ENCODE data around the gene ADGRL4.

DNA sequence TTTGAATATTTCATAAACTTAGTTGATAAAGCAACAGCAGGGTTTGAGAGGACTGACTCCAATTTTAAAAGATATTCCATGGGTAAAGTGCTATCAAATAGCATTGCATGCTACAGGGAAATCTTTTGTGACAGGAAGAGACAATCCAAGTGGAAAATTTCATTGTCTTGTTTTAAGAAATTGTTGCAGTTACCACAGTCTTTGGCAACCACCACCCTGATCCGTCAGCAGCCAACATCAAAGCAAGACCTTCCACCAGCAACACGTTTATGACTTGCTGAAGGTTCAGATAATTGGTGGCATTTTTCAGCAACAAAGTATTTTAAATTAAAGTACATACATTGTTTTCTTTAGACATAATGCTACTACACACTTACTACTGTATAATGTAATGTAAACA, 47.8 kb downstream of the ADGRL4 start:
- TF ChIP-seq POLR2A (IDR thresholded peaks at IDR 0.05): no peak
- TF ChIP-seq, protein P1, sequence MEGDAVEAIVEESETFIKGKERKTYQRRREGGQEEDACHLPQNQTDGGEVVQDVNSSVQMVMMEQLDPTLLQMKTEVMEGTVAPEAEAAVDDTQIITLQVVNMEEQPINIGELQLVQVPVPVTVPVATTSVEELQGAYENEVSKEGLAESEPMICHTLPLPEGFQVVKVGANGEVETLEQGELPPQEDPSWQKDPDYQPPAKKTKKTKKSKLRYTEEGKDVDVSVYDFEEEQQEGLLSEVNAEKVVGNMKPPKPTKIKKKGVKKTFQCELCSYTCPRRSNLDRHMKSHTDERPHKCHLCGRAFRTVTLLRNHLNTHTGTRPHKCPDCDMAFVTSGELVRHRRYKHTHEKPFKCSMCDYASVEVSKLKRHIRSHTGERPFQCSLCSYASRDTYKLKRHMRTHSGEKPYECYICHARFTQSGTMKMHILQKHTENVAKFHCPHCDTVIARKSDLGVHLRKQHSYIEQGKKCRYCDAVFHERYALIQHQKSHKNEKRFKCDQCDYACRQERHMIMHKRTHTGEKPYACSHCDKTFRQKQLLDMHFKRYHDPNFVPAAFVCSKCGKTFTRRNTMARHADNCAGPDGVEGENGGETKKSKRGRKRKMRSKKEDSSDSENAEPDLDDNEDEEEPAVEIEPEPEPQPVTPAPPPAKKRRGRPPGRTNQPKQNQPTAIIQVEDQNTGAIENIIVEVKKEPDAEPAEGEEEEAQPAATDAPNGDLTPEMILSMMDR (IDR thresholded peaks at IDR 0.05 in 4 of 5, conservative IDR thresholded peaks at IDR 0.05 in 1 of 5): no peak
